GM12873 (cell line): Measurements from ENCODE around the gene DMD.

Experiments
- TF ChIP-seq, protein P1 (sequence below): IDR thresholded peaks from 2 replicates; pipeline ENCODE4 v1.5.1; 2012; ENCODE audit warnings: low read depth, mild to moderate bottlenecking, moderate library complexity, low read length, control low read depth; ENCODE audit not compliant: insufficient read depth; ENCODE audit errors: missing control alignments

DMD gene

DNA sequence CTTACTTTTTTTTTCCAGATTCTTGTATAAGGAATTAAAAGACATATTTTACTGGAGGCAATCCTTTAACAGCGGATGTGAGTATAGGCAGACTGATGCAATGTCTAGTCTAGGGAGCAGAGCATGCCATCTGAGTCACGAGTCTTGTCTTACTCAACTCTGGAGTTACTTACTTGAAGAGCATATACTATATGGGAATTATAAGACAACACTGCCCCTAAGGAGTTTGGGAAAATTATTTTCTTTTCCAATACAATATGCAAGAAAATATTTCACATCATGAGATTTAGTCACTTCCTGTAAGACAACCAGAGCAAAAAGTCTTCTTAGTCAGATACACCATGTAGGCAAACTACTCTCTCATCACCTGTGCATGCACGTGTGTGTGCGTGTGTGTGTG lies 1602.2 kb downstream of the DMD start:
- TF ChIP-seq, protein P1, sequence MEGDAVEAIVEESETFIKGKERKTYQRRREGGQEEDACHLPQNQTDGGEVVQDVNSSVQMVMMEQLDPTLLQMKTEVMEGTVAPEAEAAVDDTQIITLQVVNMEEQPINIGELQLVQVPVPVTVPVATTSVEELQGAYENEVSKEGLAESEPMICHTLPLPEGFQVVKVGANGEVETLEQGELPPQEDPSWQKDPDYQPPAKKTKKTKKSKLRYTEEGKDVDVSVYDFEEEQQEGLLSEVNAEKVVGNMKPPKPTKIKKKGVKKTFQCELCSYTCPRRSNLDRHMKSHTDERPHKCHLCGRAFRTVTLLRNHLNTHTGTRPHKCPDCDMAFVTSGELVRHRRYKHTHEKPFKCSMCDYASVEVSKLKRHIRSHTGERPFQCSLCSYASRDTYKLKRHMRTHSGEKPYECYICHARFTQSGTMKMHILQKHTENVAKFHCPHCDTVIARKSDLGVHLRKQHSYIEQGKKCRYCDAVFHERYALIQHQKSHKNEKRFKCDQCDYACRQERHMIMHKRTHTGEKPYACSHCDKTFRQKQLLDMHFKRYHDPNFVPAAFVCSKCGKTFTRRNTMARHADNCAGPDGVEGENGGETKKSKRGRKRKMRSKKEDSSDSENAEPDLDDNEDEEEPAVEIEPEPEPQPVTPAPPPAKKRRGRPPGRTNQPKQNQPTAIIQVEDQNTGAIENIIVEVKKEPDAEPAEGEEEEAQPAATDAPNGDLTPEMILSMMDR, result no peak

- TF ChIP-seq, protein P1, result no peak
These were observed 1602.7 kb downstream of the DMD start for GRCh38 chrX:31608638-31609037.

GRCh38 chrX:31606771-31607170 lies 1604.6 kb downstream of the DMD start:
- TF ChIP-seq, protein P1, result no peak

- TF ChIP-seq, protein P1, result no peak
These were observed 1606.6 kb downstream of the DMD start for GRCh38 chrX:31604629-31605221.

DNA sequence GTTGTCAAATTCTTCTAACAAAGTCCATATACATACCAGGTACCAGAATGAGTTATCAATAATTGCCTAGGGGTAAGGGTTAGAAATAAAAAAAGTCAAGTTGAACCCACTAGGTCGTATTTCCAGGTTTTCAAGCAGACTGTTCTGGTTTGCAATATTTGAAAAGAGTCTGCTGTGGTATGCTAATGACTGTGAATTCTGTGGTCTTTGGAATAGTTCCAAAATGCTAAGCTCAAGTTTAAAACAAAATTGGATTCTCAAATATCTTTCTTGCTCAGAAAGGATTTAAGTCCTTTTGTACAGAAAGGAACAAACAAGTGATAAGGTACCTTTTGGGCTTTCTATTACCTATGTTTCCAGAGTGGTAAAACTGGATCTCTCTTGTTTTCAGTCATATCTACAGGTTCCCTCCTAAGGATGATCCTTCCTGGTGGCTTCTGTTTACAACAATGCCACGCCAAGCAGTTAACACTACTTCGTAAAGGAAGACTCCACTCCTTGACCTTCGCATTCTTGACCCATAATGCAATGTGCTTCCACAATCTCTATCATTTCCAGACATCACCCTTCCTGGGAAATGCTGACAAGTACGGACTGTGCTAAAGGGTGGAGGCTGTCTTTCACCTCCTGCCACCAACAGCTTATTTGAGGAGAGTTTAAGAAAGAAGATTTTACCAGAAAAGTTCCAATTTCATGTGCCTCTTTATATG lies 1607.8 kb downstream of the DMD start:
- TF ChIP-seq, protein P1, result no peak

- TF ChIP-seq, protein P1, result no peak
These were observed 1610.5 kb downstream of the DMD start for GRCh38 chrX:31600823-31601222.

DNA sequence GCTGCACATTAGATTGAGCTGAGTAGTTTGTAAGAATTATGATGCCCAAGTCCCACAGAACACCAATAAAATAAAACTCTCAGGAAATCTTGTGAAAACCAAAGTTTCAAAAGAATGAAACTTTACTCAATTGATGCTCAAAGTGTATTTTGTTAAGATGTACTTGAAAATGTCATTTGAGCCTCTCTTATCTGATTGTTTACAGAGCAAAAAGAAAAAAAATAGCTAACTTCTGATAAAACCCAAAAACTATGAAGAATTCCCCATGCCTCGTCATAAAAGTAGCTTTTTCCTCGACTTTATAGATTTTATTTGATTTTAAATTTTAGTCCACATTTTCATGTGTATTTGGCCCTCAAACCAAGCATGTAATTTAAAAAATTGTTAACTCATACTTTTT lies 1618.0 kb downstream of the DMD start:
- TF ChIP-seq, protein P1, result no peak
